Measurements from ENCODE around the gene GIGYF1.

The GIGYF1 gene

DNA sequence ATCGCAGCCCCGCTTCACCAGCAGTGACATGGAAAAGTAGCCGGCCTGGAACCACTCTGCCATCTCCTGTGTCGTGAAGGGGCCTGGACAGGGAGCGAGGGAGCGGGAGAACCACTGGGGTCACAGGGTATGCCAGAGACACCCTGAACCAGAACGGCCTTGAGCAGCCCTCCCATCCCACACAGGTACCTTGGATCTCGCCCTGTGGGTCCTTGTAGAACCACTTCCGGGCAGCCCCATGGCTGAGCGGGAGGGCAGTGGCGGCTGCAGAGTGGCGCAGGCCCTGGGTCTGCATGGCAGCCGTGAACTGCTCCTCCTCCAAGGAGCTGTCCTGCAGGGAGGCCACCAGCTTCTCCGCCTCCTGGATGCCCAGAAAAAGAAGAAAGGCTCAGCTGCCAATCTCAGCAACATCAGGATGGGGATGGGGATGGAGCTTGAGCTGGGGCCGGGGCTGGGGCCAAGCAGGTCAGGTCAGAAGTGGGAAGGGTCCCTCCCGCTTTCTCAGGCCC, 9.5 kb downstream of the GIGYF1 start:
- DNase-seq (ENCODE audit: low read depth in 2 of 2, low spot score in 1 of 2), result no peak

DNA sequence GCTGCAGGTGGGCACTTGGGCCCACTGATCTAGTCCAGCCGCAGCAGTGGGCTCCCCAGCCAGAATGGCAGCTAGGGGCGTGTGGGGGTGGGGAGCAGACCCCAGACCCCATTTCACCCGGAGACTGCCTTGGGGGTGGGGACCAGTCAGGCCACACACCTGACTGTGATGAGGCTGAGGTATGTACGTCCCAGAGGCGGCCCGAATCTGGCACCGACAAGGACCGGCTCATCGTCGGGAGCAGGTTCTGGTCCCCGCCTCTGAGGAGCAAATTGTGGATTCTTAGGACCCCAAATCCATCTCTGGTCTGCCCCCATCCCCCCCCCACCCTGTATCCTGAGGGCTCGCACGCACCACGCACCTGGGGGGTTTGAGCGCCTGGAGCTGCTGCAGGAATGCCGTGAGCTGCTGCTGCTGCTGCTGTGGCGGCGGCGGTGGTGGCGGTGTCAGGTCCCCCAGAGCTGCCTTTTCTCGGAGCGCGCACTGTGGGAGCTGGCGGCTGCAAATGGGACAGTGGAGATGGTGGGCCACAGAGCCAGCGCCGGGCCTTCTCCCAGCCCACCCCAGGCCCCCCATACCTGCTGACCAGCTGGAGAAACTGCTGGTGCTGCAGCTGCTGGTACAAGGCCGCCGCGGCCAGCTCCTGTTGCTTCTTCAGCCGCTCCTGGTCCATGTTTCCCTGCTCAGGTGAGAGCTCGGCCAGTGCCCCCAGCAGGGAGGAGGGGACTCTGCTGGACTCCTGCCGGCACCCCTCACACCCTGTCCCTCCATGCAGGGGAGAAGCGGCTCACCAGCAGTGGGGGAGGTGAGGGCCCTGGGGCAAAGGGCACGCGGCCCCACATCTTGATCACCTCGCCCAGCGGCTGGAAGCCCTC, 10.2 kb downstream of the GIGYF1 start:
- no peak for DNase-seq (ENCODE audit: low read depth in 2 of 2, low spot score in 1 of 2)

DNA sequence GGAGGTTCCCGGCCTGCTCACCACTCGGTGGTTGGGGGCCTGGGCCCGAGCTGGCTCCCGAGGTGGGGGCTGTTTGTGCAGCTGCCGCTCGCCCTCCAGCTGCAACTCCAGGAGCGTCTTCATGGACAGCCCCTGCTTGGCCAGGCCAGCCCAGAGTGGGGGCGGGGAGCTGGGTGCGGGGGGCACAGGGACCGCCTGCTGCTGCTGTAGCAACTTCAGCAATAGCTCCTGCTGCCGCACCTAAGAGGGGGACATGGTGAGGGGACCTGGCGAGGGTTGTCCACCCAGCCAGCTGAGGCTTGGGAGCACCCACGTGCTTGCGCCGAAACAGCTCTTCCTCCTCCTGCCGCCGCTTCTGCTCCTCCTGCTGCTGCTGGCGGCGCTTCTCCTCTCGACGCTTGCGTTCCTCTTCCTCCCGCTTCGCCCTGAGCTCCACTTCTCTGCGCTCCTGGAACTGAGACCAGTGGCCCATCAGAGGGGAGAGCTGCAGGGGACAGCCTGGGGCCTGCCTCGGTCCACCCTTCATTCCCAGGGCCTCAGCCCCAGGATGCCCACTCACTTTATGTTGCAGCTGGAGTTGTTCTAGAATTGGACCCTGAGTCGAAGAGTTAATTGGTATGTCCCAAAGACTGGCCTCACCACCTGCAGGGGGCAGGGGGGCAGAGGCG, 10.9 kb downstream of the GIGYF1 start:
- no peak for DNase-seq (ENCODE audit: low read depth in 2 of 2, low spot score in 1 of 2)

DNA sequence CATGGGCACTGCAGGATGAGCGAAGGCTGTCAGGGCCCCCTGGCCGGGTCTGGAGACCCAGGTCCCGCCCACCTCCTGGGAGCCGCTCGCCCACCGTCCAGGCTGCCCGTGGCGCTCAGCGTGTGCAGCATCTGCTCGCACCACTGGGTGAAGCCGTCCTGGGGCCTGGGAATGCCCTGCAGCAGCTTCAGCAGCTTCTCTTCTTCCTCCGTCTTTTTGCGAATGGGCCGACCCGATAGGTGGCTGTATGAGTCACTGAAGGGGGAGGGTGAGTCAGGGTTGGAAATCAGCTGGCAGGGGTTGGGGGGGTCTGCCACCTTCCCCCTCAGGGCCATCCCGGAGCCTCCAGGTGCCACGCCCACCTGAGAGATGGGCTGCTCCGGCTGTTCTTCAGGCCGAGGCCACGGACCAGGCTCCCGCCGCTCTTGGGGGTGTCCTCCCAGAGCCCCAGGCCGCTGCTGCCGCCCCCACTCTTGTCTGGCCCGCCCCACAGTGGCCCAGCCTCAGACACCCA, 11.8 kb downstream of the GIGYF1 start:
- DNase-seq (ENCODE audit: low read depth in 2 of 2, low spot score in 1 of 2), result no peak

DNA sequence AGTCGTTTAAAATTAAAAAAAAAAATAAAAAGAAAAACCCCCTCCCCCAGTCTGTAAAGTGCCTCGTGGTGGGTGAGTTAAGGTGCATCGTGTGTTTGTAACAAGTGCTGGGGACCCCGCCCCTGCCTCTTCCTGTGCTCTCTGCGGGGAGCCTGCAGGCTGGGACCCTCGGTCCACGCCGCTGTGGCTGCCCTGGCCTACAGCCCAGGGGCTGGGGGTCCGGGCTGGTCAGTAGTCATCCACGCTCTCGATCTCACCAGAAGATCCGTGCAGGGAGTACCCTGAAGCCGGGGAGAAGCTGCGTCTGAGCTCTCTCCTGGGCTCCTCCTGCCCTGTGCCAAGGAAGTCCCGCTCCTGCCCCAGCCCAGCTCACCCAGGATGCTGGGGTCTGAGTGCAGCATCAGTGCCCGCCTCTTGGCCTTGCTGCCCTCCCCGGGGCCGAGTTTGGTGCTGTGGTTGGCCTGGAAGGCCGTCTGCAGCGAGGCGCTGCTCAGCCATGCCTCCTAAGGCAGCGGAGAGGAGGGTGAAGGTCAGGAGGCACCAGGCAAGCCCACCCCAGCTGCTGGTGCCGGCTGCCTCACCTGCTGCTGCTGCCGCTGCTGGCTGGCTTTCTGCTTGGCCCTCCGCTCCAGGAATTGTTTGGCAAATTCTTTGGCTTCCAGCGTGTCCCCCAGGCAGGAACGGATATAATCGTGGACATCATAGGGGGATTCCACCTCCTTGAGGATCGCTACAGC, 12.4 kb downstream of the GIGYF1 start:
- DNase-seq (ENCODE audit: low read depth in 2 of 2, low spot score in 1 of 2), result no peak

DNA sequence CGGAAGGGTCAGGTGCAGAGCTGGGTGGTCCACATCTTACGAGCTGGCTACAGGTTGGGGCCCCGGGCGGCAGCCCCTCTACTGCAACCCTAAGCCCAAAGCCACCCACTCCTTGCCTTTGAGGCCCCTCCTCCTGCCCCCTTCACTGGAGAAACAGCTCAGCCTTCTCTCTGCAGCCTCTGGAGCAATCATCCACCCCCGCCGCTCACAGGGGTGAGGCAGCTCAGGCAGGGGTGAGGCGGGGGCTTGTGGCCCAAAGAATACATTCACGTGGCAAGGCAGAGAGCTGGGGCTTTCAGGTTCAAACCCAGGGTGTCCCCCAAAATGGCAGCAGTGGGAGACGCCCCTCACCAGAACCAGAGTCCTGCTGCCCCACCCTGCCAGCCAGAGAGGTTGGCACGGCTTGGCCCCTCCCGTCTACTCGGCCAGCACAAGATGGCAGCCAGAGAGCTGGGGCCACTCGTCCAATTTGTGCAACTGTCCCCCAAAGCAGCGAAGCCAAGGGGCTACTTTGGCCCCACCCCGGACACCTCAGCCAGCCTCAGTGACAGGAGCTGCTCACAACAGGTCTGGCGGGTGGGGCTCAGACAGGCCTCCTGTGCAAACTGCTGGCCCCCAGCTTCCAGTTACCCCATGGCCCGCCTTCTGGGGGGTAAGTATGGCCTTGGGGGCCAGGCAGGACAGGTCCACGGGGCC, 13.3 kb downstream of the GIGYF1 start:
- DNase-seq (ENCODE audit: low read depth in 2 of 2, low spot score in 1 of 2), result no peak

DNA sequence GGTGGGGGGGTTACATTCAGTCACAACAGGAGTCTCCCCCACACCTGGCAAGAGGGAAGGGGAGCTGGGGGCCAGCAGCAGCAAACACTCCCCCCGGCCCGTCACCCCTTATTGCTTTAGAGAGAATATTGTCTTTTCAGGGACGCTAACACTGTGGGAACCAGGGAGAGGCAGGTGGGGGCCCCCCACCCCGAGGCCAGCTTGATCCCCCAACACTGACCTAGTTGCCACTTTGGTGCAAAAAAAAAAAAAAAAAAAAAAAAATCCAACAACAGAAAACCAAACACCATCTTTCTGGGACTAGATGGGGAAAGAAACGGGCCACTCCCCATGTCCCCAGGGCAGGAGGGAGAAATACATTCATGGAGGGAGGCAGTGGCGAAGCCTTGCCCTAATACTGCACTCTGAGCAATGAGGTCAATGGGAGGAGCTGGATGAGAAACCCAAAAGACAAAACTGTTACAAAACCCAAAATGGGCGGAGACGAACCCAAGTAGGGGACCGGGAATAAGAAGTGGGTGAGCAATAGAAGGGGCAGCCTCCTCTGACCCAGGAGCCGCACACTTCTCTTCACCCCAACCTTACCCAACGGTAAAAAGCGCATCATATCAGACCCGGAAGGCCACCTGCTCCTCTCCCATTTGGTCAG, 14.0 kb downstream of the GIGYF1 start:
- no peak for DNase-seq (ENCODE audit: low read depth in 2 of 2, low spot score in 1 of 2)

DNA sequence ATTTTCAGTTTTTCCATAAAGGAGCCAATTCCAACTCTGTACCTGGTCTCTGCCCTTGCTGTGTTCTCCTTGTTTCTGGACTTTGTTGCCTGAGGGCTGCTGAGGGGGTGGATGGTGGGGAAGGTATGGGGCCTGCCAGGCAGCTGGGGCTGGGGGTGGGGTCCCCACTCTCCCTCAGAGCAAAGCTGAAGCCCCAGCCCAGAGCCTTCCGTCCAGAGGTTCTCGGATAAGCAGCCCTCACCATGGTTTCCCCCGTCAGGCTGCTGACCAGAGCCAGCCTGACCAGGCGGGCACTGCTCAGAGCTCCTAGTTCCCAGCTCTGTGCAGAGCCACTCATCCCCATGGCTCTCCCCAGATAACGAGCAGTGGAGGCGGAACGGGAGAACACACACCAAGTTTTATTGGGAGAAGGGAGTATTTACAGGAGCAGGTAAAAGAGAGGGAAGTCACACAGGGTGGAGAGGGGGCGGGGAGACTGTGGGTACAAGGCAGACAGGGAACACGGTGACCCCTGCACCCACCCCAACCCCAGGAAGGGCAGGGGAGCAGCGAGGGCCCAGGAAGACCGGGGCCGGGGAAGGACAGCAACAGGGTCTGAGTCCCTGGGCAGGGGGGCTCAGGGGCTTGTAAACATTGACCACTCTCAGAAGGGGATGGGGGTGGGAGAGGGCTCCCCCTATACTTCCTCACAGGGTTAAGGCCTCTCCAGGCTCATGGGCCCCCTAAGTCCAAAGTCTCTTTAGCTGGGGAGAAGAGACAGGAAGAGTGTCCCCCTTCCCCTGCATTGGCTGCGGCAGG, 14.7 kb downstream of the GIGYF1 start:
- DNase-seq (ENCODE audit: low read depth in 2 of 2, low spot score in 1 of 2), result no peak

DNA sequence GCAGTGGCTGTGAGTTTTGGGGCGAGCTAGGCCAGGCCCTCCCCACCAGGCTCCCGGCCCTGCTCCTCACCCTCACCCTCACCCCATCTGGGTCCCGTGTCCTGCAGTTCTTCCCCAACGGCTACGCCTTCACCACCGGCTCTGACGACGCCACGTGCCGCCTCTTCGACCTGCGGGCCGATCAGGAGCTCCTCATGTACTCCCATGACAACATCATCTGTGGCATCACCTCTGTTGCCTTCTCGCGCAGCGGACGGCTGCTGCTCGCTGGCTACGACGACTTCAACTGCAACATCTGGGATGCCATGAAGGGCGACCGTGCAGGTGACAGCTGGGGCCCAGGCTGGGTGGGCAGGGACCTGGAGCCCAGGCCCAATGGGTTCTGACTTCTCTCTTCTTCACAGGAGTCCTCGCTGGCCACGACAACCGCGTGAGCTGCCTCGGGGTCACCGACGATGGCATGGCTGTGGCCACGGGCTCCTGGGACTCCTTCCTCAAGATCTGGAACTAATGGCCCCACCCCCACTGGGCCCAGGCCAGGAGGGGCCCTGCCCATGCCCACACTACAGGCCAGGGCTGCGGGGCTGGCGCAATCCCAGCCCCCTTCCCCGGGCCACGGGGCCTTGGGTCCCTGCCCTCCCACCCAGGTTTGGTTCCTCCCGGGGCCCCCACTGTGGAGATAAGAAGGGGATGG, 15.6 kb downstream of the GIGYF1 start:
- DNase-seq (ENCODE audit: low read depth in 2 of 2, low spot score in 1 of 2), result no peak

DNA sequence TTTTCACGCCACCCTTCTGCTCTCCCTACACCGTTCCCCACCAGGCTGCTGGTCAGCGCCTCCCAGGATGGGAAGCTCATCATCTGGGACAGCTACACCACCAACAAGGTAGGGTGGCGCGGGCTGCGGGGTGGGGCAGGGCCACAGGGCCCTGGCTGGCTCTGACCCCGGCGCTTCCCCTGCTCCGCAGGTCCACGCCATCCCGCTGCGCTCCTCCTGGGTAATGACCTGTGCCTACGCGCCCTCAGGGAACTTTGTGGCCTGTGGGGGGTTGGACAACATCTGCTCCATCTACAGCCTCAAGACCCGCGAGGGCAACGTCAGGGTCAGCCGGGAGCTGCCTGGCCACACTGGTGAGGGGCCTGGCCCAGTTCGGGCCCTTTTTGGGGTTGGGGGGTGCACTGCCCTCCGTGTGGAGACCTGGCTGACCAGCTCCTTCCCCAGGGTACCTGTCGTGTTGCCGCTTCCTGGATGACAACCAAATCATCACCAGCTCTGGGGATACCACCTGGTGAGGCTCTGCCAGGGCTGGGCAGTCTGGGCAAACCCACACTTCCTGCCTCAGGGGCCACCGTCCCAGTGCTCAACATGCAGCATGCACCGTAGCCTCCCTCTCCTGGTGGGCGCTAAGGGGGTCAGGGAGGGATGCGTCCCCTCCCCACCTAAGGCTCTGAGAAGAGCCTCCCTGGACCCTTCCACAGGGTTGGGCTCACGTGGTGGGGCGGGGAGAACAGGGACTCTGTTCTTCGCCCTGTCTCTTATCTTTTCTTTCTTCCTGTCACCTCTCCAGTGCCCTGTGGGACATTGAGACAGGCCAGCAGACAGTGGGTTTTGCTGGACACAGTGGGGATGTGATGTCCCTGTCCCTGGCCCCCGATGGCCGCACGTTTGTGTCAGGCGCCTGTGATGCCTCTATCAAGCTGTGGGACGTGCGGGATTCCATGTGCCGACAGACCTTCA, 16.5 kb downstream of the GIGYF1 start:
- DNase-seq (ENCODE audit: low read depth in 2 of 2, low spot score in 1 of 2), result no peak

DNA sequence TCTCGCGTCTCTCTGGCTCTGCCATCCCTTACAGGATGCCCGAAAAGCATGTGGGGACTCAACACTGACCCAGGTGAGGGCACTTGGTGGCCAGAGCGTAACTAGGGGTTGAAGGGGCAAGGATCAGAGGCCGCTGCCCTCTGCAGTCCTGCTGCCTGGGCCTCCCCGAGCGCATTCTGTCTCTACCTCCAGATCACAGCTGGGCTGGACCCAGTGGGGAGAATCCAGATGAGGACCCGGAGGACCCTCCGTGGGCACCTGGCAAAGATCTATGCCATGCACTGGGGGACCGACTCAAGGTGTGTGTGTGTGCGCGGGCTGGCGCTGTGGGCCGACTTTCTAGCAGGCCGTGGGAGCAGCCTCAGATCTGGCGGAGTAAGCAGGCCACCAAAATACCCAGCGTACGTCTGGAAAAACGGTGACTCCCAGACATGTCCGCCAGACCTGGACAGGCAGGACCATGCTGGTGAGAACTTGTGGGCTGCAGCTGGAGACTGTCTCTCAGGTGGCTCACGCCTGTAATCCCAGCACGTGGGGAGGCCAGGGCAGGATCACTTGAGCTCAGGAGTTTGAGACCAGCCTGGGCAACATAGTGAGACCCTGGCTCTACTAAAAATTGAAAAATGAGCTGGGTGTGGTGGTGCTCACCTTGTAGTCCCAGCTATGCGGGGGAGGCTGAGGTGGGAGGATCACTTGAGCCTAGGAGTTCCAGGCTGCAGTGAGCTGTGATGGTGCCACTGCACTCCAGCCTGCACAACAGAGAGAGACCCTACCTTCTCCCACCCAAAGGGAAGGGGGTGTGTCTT, 17.3 kb downstream of the GIGYF1 start:
- DNase-seq (ENCODE audit: low read depth in 2 of 2, low spot score in 1 of 2), result no peak

DNA sequence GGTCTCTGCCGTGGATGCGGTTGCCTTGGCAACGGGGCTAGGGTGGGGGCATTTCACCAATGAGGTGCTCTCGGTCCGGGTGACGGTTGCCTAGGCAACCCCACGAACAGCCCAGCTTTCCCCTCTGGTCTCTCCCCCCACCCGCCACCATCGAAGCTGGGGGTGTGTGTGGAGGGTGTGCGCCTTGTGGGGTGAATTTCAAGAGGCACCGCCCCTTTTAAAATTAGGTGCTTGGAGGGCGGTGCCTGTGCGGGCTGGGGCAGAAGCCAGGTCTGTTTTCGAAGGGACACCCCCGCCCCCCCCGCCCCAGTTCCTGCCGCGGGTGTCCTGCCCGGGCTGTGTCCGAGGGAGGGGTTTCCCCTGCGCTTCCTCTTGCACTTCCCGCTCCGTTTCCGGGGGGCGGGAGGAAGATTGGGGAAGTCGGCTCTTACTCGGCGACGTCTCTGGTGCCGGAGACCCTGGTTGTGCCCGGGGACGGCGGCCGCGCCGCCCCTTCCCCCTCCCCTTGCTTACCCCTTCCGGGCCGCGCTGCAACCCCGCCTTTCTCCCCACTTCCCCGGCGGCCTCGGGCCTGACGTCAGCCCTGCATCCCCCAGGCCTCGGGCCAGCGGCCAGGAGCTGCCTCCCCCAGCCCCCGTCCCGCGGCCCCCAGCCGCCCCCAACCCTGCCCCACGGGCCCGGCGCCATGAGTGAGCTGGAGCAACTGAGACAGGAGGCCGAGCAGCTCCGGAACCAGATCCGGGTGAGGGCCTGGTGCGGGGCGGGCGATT, 18.3 kb downstream of the GIGYF1 start:
- peak; percentile 57 to 71 for DNase-seq (ENCODE audit: low read depth in 2 of 2, low spot score in 1 of 2)

DNA sequence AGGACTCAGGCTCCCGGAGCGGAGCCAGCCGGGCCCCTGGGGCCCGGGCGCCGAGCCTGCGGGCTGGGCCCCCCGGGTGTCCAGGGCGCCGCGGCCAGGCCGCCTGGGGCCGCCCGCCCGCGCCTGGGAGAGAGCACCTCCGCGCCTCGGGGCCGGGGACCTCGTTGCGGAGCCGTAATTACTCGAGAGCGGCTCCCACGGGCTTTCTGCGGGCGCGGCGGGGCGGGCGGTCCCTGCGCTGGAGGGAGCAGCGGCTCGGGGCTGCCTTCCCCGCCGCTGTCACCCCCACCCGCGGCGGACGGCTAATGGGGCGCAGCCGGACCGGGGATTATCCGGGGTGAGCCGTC, 19.0 kb downstream of the GIGYF1 start:
- DNase-seq (ENCODE audit: low read depth in 2 of 2, low spot score in 1 of 2), result no peak

DNA sequence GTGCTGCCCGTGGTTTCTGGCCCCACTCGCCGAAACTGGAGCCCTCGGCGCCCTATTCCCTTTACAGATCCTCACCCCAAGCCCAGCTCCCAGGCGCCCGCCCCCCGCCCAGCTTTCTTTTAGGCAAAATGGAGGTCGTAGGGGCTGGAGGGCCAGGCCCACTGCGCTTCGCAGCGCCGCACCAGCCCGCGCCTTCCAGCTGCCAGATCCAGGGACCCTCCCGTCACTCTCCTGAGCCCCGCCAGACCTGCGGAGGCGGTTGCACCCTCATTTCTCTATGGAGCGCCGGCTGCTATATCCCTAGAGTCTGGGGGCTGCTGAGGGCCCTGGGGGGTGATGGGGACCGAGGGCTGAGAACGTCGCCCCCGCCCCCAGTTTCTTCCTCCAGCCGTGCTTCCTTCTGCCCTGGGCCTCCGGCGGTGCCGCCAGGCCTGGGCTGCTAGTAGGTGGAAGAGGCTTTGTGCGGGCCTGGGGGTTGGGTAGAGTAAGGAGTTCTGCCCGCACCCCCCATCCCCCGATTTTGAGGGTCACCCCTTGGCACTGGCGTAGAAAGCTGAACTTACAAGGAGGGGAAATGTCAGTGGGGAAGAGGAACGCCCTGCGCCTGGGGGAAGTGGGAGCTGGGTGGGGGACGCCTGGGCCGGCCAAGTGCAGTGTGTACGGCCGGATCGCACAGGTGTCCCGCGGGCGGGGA, 19.5 kb downstream of the GIGYF1 start:
- DNase-seq (ENCODE audit: low read depth in 2 of 2, low spot score in 1 of 2), result no peak

DNA sequence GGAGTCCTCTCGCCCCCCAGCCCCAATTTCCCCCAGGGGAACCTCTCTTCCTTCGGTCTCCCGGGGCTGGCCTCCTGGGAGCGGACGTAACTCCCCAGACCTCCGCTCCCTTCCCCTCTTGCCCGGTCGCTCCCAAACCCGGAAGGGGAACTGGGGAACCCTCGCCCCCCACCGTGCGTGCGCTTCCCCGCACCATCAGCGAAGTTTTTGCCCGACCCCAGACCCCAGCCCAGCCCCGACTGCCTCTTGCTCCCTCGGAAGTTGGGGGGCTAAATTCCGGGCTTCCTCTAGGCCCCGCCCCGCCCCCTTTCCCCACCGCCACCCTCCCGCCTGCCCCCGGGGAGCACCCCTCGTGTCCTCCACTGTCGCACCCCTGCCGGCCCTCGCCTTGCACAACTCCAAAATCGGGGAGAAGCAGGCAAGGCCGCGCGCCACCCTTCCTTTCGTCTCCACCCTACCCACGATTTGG, 20.1 kb downstream of the GIGYF1 start:
- no peak for DNase-seq (ENCODE audit: low read depth in 2 of 2, low spot score in 1 of 2)

Data from stimulated activated CD8-positive, alpha-beta memory T cell treated with anti-CD3 and anti-CD28 coated beads, Interleukin-4, amount 100 ng/mL, for 1 hour (primary cell).